Karpas-422 (cell line): ENCODE data around the gene PLAAT4. TPM values are rescaled to one million over a fixed set of nuclear protein-coding genes. Genes with fewer than 3 reads are reported as not detected.

Experiments
- total RNA-seq: library from RNA; depleted of rRNA; stranded (reverse); fragments of >200 nt; shearing (Covaris generic); gene quantifications from 2 replicates; pipeline ENCODE4 v1.2.3, GENCODE V29; 2014; ENCODE audit warnings: low replicate concordance; rRNA removed

The PLAAT4 gene
- total RNA-seq, 1 experiment from 2014 or later = not detected

Other genes starting within 250 kb of the PLAAT4 start
- not detected in 2 replicates for gene SLC22A9, start 167.0 kb upstream of the PLAAT4 start, total RNA-seq
- not detected in 2 replicates for gene PLAAT5, start 45.6 kb upstream of the PLAAT4 start, total RNA-seq
- not detected in 2 replicates for gene LGALS12, start 30.7 kb upstream of the PLAAT4 start, total RNA-seq
- gene PLAAT2, start 26.6 kb downstream of the PLAAT4 start, total RNA-seq = not detected in 2 replicates
- gene PLAAT3, start 77.6 kb downstream of the PLAAT4 start, total RNA-seq = 0.48 TPM in 1 of 2 replicates, not detected in the other
- gene ATL3, start 134.6 kb downstream of the PLAAT4 start, total RNA-seq = 29.5 and 35.9 TPM in 2 replicates
- 89.1 and 118 TPM in 2 replicates for gene RTN3, start 144.7 kb downstream of the PLAAT4 start, total RNA-seq
- 8.8 and 21.6 TPM in 2 replicates for gene ZFTA, start 232.0 kb downstream of the PLAAT4 start, total RNA-seq